K562 (cell line): ENCODE results near the gene TIMM44. TPM values are rescaled to one million over a fixed set of nuclear protein-coding genes. Genes with fewer than 3 reads are reported as not detected.
A peak's percentile ranks its signal among the peaks of the same experiment; 100 is the strongest.

Experiments
- BRD9 ChIP-seq: fragments of 450-650 bp; IDR thresholded peaks from 2 replicates; pipeline ENCODE4 v1.6.1; 2018; ENCODE audit warnings: low read depth; ENCODE audit not compliant: partially characterized antibody
- CEBPG ChIP-seq, 3 experiments: fragments of 200-800 bp in 1 of 3; sonication (Bioruptor generic) in 1 of 3; sonication (generic) in 1 of 3; formaldehyde crosslinking in 1 of 3; IDR thresholded peaks in 2 of 3; conservative IDR thresholded peaks in 1 of 3; 2 replicates each; pipeline versions ENCODE4 v1.6.1 to v1.8.0; 2016 to 2022; ENCODE audit warnings: missing compliant biosample characterization in 2 of 3, missing genetic modification characterization in 2 of 3, mild to moderate bottlenecking in 1 of 3, missing genetic modification reagents in 1 of 3
- DMBX1 ChIP-seq: fragments of 250-450 bp; sonication (Bioruptor Pico); IDR thresholded peaks from 2 replicates; pipeline ENCODE4 v1.8.0; 2022; ENCODE audit warnings: inconsistent platforms, mild to moderate bottlenecking, moderate library complexity, borderline replicate concordance
- FOXM1 ChIP-seq, 2 experiments: fragments of 450-650 bp in 1 of 2; sonication (generic) in 1 of 2; formaldehyde crosslinking in 1 of 2; IDR thresholded peaks; 2 replicates each; pipeline versions ENCODE4 v1.6.1 to v1.9.0; 2017 to 2022; ENCODE audit warnings: low read depth in 2 of 2, mild to moderate bottlenecking in 2 of 2, missing genetic modification reagents in 1 of 2, moderate library complexity in 1 of 2
- PURB ChIP-seq: sonication (generic); formaldehyde crosslinking; IDR thresholded peaks from 2 replicates; pipeline ENCODE4 v1.9.0; 2021; ENCODE audit warnings: low read depth, mild to moderate bottlenecking, missing genetic modification reagents
- SIX5 ChIP-seq, 2 experiments: IDR thresholded peaks; 2 replicates each; pipeline ENCODE4 v1.6.1; 2011; ENCODE audit warnings: low read length in 2 of 2, borderline replicate concordance in 1 of 2, low read depth in 1 of 2, mild to moderate bottlenecking in 1 of 2, moderate library complexity in 1 of 2; ENCODE audit not compliant: insufficient read depth in 1 of 2
- XRCC3 ChIP-seq: fragments of 450-650 bp; IDR thresholded peaks from 2 replicates; pipeline ENCODE4 v1.6.1; 2017; ENCODE audit warnings: mild to moderate bottlenecking, moderate library complexity
- polyA plus RNA-seq, 8 experiments: library from polyadenylated mRNA; depleted of rRNA in 4 of 8; stranded (reverse) in 5 of 8; unstranded in 3 of 8; fragments of >200 nt; fragmentation: Nextera tagmentation in 2 of 8; fragmentation: Illumina TruSeq in 1 of 8; extraction: Ambion mirVana in 2 of 8; extraction: Trizol in 1 of 8; gene quantifications; 2 replicates each; pipeline versions ENCODE4 v1.2.1 to v1.2.3, GENCODE V29; 2011 to 2014; ENCODE audit warnings: inconsistent platforms in 1 of 8, missing spikeins in 1 of 8
- total RNA-seq, 7 experiments: library from RNA; depleted of rRNA in 6 of 7; stranded (reverse); fragments of >200 nt in 6 of 7; fragmentation: Illumina TruSeq in 2 of 7; extraction: Trizol in 2 of 7; gene quantifications; 2 replicates each; pipeline versions ENCODE4 v1.2.1 to v1.2.3, GENCODE V29; 2011 to 2021; ENCODE audit warnings: low replicate concordance in 1 of 7
- TF ChIP-seq, protein P1 (sequence below): fragments of 250-450 bp; sonication (Bioruptor Pico); IDR thresholded peaks from 2 replicates; pipeline ENCODE4 v1.9.0; 2021; ENCODE audit warnings: mild to moderate bottlenecking, inconsistent platforms
- TF ChIP-seq, protein P2 (sequence below), 2 experiments: IDR thresholded peaks; 2 replicates each; pipeline ENCODE4 v1.6.1; 2012; ENCODE audit warnings: improper control_type of control experiment in 2 of 2, low read depth in 2 of 2, low read length in 2 of 2, borderline replicate concordance in 1 of 2
- TF ChIP-seq, protein P3 (sequence below): sonication (generic); formaldehyde crosslinking; IDR thresholded peaks from 2 replicates; pipeline ENCODE4 v1.8.0; 2022; ENCODE audit warnings: mild to moderate bottlenecking, missing genetic modification reagents
- TF ChIP-seq, protein P4 (sequence below), 2 experiments: fragments of 150-350 bp in 1 of 2; IDR thresholded peaks; 2 replicates each; pipeline ENCODE4 v1.6.1; 2012 to 2016; ENCODE audit warnings: low read depth in 2 of 2, low read length in 2 of 2, mild to moderate bottlenecking in 1 of 2, moderate library complexity in 1 of 2

The TIMM44 gene
- total and polyA plus RNA-seq, 9 of the 15 experiments (the other 6 are each of a cell fraction or from before 2014, with no cell fraction given), result 10.3 to 231 (median 89.3) TPM

DNA sequence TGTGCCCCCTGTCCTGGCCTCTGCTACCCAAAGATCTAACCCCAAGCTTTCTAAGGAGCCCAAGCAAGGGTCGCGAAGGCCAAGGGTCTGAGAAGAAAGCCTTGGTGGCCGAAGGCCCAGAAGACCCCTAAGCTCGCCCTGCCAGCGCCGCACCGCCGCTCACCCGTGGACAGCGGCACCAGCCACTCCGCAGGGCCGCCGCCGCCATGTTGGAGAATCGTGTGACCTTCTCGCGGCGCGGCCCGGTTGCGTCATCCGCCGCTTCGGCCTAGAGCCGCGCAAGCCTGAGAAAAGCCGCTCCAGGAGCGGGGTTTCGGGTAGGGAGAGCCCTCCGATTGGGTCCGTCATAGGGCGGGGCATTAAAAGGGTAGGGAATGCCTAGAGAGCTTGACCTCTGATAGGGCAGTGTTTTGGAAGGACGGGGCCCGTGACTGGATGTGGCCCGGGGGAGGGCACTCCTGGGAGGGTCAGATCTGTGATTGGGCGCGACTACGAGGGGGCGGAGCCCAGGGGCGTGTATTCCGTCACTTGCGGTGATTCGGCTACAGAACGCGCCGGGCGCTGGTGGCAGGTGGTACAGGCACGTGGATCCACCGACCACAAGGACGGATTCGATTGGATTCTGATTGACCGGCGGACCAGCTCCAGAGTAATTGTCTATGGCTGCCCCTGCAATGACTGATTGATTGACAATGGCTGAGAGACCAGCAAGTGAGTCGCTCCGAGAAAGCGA is at the start of gene TIMM44 (continued):
- TF ChIP-seq, protein P1, sequence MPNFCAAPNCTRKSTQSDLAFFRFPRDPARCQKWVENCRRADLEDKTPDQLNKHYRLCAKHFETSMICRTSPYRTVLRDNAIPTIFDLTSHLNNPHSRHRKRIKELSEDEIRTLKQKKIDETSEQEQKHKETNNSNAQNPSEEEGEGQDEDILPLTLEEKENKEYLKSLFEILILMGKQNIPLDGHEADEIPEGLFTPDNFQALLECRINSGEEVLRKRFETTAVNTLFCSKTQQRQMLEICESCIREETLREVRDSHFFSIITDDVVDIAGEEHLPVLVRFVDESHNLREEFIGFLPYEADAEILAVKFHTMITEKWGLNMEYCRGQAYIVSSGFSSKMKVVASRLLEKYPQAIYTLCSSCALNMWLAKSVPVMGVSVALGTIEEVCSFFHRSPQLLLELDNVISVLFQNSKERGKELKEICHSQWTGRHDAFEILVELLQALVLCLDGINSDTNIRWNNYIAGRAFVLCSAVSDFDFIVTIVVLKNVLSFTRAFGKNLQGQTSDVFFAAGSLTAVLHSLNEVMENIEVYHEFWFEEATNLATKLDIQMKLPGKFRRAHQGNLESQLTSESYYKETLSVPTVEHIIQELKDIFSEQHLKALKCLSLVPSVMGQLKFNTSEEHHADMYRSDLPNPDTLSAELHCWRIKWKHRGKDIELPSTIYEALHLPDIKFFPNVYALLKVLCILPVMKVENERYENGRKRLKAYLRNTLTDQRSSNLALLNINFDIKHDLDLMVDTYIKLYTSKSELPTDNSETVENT (CRISPR knock-in tag), result peak; percentile 88
- TF ChIP-seq, protein P2, sequence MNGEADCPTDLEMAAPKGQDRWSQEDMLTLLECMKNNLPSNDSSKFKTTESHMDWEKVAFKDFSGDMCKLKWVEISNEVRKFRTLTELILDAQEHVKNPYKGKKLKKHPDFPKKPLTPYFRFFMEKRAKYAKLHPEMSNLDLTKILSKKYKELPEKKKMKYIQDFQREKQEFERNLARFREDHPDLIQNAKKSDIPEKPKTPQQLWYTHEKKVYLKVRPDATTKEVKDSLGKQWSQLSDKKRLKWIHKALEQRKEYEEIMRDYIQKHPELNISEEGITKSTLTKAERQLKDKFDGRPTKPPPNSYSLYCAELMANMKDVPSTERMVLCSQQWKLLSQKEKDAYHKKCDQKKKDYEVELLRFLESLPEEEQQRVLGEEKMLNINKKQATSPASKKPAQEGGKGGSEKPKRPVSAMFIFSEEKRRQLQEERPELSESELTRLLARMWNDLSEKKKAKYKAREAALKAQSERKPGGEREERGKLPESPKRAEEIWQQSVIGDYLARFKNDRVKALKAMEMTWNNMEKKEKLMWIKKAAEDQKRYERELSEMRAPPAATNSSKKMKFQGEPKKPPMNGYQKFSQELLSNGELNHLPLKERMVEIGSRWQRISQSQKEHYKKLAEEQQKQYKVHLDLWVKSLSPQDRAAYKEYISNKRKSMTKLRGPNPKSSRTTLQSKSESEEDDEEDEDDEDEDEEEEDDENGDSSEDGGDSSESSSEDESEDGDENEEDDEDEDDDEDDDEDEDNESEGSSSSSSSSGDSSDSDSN (IDR thresholded peaks at IDR 0.05; ENCODE audit: borderline replicate concordance in 1 of 2, low read depth in 2 of 2, low read length in 2 of 2), result peak; percentile 41 to 51; a peak in 1 of 4 replicates
- TF ChIP-seq, protein P3, sequence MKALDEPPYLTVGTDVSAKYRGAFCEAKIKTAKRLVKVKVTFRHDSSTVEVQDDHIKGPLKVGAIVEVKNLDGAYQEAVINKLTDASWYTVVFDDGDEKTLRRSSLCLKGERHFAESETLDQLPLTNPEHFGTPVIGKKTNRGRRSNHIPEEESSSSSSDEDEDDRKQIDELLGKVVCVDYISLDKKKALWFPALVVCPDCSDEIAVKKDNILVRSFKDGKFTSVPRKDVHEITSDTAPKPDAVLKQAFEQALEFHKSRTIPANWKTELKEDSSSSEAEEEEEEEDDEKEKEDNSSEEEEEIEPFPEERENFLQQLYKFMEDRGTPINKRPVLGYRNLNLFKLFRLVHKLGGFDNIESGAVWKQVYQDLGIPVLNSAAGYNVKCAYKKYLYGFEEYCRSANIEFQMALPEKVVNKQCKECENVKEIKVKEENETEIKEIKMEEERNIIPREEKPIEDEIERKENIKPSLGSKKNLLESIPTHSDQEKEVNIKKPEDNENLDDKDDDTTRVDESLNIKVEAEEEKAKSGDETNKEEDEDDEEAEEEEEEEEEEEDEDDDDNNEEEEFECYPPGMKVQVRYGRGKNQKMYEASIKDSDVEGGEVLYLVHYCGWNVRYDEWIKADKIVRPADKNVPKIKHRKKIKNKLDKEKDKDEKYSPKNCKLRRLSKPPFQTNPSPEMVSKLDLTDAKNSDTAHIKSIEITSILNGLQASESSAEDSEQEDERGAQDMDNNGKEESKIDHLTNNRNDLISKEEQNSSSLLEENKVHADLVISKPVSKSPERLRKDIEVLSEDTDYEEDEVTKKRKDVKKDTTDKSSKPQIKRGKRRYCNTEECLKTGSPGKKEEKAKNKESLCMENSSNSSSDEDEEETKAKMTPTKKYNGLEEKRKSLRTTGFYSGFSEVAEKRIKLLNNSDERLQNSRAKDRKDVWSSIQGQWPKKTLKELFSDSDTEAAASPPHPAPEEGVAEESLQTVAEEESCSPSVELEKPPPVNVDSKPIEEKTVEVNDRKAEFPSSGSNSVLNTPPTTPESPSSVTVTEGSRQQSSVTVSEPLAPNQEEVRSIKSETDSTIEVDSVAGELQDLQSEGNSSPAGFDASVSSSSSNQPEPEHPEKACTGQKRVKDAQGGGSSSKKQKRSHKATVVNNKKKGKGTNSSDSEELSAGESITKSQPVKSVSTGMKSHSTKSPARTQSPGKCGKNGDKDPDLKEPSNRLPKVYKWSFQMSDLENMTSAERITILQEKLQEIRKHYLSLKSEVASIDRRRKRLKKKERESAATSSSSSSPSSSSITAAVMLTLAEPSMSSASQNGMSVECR (CRISPR knock-in tag), result peak; percentile 94
- TF ChIP-seq FOXM1 (IDR thresholded peaks at IDR 0.05; ENCODE audit: low read depth), result no peak; the same call in 1 of the 2 replicates
- peak; percentile 61; the same call in 1 of the 2 replicates for TF ChIP-seq FOXM1 (CRISPR knock-in tag; IDR thresholded peaks at IDR 0.05; ENCODE audit: low read depth)
- TF ChIP-seq XRCC3, result no peak
- no peak for TF ChIP-seq PURB (CRISPR knock-in tag)
- TF ChIP-seq BRD9, result no peak
- TF ChIP-seq, protein P4, sequence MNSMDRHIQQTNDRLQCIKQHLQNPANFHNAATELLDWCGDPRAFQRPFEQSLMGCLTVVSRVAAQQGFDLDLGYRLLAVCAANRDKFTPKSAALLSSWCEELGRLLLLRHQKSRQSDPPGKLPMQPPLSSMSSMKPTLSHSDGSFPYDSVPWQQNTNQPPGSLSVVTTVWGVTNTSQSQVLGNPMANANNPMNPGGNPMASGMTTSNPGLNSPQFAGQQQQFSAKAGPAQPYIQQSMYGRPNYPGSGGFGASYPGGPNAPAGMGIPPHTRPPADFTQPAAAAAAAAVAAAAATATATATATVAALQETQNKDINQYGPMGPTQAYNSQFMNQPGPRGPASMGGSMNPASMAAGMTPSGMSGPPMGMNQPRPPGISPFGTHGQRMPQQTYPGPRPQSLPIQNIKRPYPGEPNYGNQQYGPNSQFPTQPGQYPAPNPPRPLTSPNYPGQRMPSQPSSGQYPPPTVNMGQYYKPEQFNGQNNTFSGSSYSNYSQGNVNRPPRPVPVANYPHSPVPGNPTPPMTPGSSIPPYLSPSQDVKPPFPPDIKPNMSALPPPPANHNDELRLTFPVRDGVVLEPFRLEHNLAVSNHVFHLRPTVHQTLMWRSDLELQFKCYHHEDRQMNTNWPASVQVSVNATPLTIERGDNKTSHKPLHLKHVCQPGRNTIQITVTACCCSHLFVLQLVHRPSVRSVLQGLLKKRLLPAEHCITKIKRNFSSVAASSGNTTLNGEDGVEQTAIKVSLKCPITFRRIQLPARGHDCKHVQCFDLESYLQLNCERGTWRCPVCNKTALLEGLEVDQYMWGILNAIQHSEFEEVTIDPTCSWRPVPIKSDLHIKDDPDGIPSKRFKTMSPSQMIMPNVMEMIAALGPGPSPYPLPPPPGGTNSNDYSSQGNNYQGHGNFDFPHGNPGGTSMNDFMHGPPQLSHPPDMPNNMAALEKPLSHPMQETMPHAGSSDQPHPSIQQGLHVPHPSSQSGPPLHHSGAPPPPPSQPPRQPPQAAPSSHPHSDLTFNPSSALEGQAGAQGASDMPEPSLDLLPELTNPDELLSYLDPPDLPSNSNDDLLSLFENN (IDR thresholded peaks at IDR 0.05; ENCODE audit: low read depth in 2 of 2, low read length in 2 of 2), result no peak
- TF ChIP-seq CEBPG (CRISPR knock-in tag; IDR thresholded peaks at IDR 0.05), result peak; percentile 99
- TF ChIP-seq CEBPG (tag; conservative IDR thresholded peaks at IDR 0.05 in 1 of 2, IDR thresholded peaks at IDR 0.05 in 1 of 2), result peak; percentile 99 to 100
- no peak for TF ChIP-seq SIX5 (IDR thresholded peaks at IDR 0.05; ENCODE audit: borderline replicate concordance in 1 of 2, insufficient read depth in 1 of 2, low read depth in 1 of 2, low read length in 2 of 2)
- TF ChIP-seq DMBX1 (CRISPR knock-in tag), result peak; percentile 17; the same call in 1 of the 2 replicates
